Thyroid gland (tissue), 4 donors: Measurements from ENCODE around the gene ATP6V0B.

ENCODE experiments used
- POLR2A ChIP-seq, 2 donors: fragments of 450-650 bp; IDR thresholded peaks; one replicate each; pipeline ENCODE4 v1.6.1; 2017; ENCODE audit warnings: antibody characterized with exemption in 2 of 2, mild to moderate bottlenecking in 2 of 2, moderate library complexity in 1 of 2
- TF ChIP-seq, protein P1 (sequence below), 6 experiments: fragments of 200-600 bp in 3 of 6; fragments of 450-650 bp in 3 of 6; sonication (generic) in 3 of 6; IDR thresholded peaks; one replicate each; pipeline ENCODE4 v1.5.1; 2016 to 2019; ENCODE audit warnings: antibody characterized with exemption in 6 of 6, mild to moderate bottlenecking in 2 of 6, inconsistent platforms in 1 of 6, moderate library complexity in 1 of 6

DNA sequence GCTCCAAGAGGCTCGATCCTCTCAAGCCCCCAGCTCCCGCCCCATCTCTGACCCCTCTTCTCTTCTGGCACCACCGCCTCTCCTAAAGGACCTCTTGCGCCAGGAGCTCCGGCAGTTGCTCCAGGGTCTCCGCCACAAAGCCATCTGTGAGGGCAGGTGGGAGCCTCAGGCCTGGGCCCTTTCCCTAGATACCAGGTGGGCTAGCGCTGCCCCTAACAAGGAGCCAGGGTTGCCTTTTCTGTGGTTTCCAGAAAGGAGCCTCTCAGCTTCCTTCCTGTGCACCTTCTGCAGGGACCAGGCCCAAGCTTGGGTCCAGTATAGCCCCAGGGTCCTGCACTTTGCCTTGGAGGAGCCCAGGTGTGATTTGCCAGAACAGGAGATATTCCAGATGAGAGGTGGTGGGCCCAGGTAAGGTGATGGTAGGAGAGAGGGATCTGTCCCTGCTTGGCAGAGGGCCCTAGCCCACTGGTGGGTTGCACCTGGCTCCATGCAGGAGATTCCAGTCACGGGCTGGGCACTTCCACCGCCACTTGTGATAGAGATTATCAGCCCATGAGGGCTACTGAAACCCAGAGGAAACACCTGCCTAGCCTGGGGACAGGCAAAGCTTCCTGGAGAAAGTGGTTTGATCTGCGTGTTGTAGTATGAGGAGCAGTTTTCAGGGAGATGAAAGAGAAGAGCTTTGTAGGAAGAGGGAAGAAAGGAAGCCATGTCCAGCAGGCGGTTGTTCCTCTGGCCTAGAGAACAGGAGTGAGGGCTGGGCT is 17.7 kb downstream of the ATP6V0B start:
- no peak for TF ChIP-seq POLR2A (IDR thresholded peaks at IDR 0.05)
- TF ChIP-seq, protein P1, sequence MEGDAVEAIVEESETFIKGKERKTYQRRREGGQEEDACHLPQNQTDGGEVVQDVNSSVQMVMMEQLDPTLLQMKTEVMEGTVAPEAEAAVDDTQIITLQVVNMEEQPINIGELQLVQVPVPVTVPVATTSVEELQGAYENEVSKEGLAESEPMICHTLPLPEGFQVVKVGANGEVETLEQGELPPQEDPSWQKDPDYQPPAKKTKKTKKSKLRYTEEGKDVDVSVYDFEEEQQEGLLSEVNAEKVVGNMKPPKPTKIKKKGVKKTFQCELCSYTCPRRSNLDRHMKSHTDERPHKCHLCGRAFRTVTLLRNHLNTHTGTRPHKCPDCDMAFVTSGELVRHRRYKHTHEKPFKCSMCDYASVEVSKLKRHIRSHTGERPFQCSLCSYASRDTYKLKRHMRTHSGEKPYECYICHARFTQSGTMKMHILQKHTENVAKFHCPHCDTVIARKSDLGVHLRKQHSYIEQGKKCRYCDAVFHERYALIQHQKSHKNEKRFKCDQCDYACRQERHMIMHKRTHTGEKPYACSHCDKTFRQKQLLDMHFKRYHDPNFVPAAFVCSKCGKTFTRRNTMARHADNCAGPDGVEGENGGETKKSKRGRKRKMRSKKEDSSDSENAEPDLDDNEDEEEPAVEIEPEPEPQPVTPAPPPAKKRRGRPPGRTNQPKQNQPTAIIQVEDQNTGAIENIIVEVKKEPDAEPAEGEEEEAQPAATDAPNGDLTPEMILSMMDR (IDR thresholded peaks at IDR 0.05) = no peak
